Measurements from ENCODE around the gene SPEM3.

Gene SPEM3

DNA sequence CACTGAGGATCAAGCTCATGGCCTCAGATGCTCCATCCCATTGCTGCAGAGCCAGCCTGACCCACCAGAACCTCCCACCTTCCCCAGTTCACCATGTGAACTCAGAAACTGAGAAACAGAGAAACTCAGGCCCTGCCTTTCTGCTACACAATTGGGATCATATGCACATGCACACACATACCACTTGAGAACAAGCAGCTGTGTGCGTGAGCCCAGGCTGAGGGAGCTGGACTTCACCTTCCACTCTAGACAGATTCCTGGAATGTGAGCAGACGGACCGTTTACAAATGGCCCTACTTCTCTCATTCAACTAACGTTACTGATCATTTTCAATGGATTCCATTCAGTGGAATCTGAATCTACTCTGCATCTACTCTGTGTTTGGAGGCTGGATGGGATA is 5.0 kb upstream of the SPEM3 start:
- DNase-seq, result no peak

DNA sequence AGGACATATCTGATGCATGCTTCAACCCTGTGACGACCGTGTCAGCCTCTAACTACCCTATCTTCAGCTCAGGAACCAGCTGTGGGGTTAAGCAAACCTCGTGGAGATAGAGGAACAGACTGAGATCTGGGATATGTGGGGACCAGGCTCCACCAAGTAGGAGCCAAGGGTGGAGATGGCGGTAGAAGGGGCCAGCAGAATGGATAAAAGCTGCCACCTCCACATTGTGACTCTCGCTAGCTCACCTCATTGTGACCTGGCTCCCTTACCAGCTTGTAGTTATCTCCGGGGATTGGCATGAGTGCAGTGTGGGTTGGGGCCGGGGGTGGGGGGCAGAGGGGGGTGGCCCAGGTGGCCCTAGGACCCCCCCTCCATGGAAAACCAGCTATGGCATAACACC is 3.3 kb upstream of the SPEM3 start, which contains the start of gene SPEM2:
Gene SPEM2 (plus strand): TSS at position 301 of the 400 bp plus-strand sequence. CDS start 73 bp downstream, at position 374.
- DNase-seq, result no peak

DNA sequence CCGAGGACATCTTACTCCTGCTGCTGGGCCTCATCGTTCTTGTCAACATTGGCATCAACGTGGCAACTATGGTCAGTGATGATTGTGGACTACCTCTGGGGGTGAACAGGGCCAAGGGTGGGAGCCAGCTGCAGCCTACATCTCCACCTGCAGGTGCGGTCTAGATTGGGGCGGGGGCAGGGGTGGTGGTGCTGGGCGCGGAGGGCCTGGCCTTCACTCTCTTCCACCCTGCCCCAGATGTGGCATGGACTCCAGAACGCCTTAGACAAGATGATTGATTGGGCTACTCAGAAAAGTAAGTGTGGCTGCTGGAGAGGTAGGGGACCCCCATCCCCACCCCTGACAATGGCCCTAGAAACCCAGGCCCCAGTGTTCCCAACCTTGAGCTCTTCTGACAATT is 2.9 kb upstream of the SPEM3 start:
- no peak for DNase-seq

DNA sequence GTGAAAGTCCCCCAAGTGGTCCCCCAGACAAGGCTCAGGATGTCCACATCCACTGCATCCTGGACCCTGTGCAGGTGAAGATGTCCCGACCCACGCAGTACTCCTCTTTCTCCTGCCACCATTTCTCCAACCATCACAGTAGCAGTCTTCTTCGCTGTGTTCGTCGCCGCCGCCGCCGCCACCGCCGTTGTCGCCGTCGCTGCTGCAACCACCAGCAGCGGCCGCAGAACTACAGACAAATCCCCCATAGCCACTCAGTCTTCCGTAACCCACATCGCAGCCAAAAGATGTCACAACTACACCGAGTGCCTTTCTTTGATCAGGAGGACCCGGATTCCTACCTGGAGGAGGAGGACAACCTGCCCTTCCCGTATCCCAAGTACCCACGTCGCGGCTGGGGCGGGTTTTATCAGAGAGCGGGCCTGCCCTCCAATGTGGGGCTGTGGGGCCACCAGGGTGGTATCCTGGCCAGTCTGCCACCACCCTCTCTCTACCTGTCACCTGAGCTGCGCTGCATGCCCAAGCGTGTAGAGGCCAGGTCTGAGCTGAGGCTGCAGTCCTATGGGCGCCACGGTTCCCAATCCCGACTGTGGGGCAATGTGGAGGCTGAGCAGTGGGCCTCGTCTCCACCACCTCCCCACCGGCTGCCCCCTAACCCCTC is 2.3 kb upstream of the SPEM3 start:
- no peak for DNase-seq

DNA sequence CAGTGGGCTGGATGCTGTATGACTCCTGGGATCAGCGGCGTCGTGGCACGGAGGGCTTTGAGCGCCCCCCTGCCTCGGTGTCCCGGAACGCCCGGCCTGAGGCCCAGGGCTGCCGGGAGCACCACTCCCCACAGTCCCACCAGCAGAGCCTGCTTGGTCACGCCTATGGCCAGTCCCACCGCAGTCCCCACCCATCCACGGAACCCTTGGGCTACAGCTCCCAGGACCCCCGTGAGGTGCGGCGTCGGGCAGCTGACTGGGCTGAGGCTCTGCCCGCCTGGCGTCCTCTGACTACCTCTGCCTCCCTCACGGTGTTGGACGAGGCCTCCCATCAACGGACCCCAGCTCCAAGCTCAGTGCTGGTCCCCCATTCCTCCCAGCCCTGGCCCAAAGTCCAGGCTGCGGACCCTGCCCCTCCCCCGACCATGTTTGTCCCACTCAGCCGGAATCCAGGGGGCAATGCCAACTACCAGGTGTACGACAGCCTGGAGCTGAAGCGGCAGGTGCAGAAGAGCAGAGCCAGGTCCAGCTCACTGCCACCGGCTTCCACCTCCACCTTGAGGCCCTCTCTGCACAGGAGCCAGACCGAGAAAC is 1.7 kb upstream of the SPEM3 start:
- DNase-seq, result no peak

DNA sequence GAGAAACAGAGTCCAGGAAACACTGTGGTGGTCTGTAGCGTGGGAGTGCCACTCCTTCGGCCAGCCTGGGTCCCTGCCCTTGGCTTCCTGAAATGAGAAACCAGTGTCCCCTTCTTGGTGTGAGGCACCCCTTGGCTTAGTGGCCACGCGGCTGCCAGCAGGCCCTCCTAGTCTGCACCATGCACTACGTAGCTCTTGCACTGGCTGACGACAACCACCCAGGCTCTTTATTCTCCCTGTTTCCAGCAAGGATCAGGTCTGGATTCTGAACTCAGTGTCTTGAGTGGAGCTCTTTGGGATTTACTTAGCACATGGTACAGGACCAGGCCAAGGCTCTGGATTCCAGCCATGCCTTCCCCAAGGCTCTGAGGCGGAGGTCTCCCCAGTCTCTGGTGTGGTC is 1.1 kb upstream of the SPEM3 start:
- no peak for DNase-seq

DNA sequence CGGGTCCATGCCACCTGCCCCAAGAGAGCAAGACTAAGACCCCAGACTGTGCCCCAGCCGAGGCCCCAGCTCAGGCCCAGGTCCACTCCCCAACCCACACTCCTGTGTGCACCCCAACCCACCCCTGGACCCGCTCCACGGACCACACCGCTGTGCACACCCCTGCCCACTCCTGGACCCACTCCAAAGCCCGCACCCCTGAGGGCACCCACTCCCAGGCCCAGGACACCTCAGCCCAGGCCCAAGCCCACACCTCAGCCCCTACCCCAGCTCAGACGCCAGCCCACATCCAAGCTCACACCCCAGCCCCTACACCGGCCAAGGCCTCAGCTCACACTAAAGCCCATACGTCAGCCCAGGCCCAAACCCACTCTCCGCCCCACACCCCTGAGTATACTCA is 1.1 kb downstream of the SPEM3 start:
- DNase-seq, result no peak

DNA sequence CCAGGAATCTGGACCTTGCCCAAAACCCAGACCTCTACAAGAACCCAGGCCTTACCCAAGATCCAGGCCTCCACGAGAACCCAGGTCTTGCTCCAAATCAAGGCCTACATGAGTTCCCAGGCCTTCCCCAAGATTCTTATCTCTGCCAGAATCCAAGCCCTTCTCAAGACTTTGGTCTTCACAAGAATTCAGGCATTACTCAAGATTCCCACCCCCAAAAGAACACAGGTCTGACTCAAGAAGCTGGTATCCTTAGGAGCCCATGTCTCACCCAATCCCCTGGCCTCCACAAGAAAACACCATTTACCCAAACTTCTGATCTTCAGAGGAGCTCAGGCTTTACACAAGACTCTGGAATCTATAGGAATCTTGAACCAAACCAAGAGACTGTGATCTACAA is 2.6 kb downstream of the SPEM3 start:
- DNase-seq, result no peak

DNA sequence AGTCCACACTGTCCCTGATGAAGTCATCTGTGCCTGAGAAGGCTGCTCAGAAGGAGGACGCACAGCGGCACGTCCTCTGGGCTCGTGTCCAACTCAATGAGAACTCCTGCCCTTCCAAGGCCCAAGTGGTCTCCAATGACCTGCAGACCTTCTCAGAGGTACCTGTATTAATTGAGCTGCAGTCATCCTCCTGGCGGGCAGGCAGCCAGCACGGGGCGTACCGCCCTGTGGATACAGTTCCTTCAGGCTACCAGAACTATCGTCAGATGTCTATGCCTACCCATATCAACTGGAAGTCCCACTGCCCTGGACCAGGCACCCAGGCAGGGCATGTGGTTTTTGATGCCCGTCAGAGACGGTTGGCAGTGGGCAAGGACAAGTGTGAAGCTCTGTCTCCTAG is 3.6 kb downstream of the SPEM3 start:
- DNase-seq, result no peak

DNA sequence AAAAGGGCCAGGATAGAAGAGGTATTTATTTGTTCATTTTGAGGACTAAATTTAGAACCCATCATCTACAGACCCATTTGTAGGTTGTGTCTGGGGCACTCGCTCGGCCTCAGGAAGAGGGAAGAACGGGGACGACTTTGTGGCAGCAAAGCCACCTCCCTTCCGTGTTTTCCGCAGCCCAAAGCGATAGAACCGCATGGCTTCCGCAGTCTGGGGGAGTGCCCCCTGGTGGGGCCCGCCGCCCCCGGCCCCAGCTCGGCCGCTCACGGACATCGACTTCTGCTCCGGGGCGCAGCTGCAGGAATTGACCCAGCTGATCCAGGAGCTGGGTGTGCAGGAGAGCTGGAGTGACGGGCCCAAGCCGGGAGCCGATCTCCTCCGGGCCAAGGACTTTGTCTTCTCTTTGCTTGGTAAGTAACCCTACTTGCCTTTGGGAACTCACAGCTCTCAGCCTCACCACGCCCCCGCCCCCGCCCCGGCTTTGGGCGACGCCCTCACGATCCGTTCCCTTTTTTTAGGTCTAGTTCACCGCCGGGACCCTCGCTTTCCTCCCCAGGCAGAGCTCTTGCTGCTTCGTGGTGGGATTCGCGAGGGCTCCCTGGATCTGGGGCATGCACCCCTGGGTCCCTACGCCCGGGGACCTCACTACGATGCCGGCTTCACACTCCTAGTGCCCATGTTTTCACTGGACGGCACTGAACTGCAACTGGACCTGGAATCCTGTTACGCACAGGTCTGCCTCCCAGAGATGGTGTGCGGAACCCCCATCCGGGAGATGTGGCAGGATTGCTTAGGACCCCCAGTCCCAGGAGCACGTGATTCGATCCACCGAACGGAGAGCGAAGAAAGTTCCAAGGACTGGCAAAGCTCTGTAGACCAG is 7.3 kb downstream of the SPEM3 start:
- DNase-seq, result peak; percentile 33

DNA sequence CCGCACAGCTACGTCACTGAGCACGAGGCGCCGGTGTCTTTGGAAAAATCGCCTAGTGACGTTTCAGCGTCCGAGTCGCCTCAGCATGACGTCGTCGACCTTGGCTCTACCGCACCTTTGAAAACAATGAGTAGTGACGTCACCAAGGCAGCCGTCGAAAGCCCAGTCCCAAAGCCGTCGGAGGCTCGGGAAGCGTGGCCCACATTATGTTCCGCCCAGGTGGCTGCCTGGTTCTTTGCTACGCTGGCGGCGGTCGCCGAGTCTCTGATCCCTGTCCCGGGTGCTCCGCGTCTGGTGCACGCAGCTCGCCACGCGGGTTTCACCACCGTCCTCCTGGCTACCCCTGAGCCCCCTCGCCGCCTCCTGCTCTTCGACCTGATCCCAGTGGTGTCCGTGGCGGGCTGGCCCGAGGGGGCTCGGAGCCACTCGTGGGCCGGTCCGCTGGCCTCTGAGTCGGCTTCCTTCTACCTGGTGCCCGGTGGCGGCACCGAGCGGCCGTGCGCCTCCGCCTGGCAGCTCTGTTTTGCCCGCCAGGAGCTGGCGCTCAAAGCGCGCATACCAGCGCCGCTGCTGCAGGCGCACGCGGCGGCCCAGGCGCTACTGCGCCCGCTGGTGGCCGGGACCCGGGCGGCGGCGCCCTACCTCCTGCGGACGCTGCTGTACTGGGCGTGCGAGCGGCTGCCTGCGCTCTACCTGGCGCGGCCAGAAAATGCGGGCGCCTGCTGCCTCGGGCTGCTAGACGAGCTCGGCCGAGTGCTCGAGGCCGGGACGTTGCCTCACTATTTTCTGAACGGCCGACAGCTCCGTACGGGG is 8.1 kb downstream of the SPEM3 start:
- DNase-seq, result peak; percentile 61

DNA sequence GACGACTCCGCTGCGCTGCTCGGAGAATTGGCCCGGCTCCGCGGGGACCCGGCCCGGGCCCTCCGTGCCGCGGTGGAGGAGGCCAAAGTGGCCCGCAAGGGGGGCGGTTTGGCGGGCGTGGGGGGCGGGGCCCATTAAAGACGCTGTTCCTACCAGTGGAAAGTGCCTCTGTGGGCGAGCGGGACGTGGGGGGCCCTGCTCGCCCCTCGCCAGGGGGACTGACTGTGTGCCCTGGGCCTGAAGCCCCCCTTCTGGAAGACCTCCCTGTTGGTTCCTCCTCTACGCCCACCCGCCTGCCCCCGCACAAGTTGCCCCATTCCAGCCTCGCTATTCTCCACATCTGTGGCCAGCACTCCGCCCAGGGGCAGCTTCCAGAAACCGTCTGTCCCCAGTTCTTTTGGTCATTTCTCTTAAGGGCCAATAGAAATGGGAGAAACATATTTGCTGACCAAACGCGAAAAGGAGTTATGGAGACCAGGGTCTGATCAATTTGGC is 8.8 kb downstream of the SPEM3 start:
- DNase-seq, result no peak

DNA sequence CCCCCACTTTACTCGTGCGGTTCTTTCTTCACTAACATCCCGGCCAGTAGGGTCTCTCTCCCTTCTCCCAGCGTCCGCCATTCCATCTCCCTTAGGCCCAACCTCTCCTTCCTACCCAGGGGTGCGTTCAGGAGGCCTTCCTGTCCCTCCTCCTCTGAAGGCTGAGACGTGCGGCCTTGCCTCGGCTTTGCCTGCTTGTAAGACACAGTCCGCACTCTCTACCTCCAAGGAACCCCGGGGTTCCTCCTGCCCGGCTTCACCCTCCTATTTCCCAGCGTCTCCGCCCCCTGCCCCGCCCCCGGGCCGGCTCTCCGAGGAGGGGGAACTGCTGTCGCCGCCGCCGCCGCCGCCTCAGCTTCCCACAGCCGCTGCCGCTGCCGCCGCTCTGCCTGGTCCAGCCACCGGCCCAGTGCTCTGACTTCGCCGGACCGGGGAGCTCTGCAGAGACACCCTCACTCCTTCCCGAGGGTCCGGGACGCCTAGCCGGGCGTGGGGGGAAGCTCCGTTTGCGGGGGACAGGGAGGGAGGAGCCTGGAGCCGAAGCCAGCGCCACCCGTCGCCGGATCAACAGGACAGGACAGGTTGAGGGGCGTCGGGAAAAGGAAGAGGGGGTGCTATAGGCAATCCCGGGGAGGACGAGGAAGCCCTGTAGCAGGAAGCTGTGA is 9.4 kb downstream of the SPEM3 start:
- peak; percentile 25 for DNase-seq

DNA sequence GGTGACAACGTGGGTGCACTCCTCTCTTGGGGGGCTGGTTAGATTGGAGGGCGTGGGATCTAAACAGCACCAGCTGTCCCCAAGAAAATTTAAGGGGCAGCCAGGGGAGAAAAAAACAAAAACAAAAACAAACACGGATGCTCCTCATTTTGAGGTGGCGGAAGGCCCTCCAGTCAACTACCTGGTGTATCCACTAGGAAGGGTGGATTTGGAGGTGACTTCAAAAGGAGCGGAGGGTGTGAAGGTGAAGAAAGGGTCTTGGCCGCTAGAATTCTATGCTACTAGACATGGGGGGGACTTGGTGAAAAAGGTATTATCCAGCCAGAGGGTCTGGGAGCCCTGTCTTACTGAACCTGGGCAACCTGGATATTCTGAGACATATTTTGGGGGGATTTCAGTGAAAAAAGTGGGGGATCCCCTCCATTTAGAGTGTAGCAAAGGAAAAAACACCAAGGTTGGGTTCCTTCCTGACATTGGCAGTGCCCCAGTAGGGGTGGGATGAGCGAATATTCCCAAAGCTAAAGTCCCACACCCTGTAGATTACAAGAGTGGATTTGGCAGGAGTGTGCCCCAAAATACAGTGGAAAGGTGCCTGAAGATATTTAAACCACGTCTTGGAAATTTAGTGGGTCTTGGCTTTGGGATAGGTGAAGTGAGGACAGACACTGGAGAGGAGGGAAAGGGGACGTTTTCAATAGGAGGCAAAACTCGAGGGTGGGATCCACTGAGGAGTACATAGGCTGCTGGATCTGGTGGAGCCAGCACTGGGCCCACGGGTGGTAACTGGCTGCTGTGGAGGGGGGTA is 10.2 kb downstream of the SPEM3 start:
- no peak for DNase-seq

DNA sequence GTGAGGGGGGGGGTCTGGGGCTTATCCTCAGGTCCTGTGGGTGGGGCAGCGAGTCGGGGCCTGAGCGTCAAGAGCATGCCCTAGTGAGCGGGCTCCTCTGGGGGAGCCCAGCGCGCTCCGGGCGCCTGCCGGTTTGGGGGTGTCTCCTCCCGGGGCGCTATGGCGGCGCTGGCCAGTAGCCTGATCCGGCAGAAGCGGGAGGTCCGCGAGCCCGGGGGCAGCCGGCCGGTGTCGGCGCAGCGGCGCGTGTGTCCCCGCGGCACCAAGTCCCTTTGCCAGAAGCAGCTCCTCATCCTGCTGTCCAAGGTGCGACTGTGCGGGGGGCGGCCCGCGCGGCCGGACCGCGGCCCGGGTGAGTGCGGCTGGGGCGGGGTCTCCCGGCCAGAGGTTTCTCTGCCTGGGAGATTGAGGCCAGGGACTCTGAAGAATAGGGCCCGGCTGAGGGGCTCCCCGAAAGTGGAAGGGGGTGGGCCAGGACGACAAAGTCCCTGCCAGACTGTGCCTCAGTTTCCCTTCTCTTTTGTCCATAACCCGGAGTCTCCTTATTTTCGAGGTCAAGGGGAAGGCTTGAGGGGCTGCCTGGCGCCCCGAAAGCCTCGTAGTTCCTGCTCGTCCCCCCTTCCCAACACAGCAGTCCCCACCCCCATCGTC is 10.9 kb downstream of the SPEM3 start, which contains the start of gene FGF11:
Gene FGF11 (plus strand): TSS at position 51 of the 651 bp plus-strand sequence. CDS start 109 bp downstream, at position 160.
- DNase-seq, result no peak

DNA sequence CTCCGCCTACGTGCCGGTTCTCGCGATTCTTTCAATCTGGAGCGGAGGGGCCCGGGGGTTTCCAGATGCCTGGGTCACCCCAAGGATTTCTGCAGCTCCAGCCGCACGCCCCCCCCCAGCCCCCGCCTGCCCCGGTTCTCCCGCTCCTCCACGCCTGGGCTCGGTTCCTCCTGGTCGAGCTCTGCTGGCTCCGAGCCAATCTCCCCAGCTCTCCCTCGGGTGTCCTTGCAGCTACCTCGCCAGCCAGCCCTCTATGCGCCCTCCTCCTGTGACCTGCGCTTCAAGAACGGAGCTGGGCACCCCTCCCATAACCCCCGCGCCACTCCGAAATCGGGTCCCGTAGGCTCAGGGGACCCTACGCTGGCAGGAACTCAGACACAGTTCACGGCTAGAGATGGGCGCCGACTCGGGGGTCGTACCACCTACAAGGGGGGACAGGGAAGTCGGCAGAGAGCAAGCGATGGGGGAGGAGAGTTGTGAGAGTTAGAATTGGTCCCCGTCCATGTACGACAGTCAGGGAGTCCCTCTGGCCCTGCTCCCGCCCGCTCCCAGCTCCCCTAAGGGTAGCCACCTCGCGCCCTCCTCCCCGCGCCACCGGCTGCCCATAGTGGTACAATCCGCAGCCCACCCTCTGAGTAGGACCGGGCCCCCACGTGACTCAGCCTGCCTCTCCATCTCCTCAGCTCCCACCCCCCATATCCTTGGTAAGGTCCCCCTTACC is 11.6 kb downstream of the SPEM3 start:
- DNase-seq, result no peak

DNA sequence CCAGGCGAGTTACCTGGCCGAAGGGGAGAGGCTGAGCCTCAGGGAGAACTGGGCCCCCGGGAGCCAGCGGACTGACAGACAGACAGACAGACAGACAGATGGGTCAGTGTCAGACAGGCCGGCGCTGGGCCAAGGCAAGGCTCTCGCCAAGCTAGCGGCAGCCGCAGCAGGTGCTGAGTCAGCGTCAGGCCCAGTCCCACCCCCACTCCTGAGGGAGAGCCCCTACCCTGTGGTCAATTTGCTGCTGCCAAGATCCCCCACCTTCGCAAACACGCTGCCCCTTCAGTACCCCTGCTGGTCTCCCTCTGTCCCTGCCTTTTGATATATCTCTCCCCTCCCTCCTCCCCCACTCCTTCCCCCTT is 12.2 kb downstream of the SPEM3 start:
- DNase-seq, result no peak

DNA sequence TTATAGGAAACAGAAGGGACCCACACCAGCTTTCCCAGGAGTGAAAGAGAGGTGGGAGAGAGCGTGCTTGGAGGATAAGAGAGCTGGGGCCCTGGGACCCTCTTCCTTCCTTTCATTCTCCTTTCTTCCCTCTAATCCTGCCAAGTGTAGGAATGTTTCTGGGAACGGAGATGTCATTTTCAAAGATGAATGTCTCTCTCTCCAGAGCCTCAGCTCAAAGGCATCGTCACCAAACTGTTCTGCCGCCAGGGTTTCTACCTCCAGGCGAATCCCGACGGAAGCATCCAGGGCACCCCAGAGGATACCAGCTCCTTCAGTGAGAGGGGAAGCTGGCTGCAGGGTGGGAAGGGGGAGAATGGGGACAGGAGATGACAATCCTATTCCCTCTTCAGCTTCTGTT is 12.6 kb downstream of the SPEM3 start:
- DNase-seq, result no peak

DNA sequence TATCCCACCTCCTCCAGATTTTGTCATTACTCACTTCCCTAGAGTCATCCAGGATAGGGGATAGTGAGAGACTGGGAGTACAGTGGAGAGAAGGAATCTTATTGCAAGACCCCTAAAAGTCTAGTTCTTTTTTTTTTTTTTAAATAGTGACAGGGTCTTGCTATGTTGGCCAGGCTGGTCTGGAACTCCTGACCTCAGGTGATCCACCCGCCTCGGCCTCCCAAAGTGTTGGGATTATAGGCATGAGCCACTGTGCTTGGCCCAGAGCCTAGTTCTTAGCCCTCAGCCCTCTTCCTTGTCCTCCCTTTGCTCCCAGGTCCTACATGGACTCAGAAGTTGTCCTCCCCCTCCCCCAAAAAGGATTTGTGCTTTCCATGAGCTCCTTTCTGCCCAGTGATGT is 13.5 kb downstream of the SPEM3 start:
- no peak for DNase-seq
